Measurements from ENCODE around the gene ACAT1. TPM values are rescaled to one million over a fixed set of nuclear protein-coding genes. Genes with fewer than 3 reads are reported as not detected.

Gene ACAT1
- total and polyA plus RNA-seq, 2 of the 8 experiments (the other 6 are each of a cell fraction or from before 2014, with no cell fraction given), result 30.4 to 30.9 TPM

DNA sequence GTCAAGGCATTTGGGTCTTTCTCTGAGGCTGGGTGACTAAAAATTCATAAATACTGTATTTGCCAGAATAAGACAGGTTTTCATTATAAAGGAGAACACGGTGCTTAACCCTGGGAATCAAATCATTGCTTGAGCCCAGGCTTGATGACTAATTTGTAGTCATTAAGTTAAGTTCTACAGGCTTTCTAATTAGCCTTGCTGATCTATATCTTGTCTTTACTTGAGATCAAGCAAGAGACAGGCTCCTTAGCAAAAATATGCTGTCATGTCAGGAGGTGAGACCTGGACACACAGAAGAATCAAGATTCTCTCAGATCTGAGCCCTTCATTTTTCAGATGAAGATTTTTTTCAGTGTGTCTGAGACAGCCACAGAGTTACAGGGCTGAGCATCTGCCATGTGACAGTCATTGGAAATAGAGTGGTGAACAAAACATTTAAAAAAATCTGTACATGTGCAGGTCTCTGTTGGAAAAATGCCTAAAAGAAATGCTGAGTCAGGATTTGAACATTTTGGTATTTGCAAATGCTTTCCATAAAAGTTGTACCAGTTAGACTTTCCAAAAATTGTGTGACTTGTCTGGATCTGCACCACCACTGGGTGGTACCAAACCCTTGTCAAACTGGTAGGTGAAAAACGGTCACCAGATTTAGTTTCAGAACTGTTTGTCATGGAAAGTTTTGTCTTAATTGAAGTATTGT, 14.6 kb downstream of the ACAT1 start (continued):
- TF ChIP-seq, protein P1, sequence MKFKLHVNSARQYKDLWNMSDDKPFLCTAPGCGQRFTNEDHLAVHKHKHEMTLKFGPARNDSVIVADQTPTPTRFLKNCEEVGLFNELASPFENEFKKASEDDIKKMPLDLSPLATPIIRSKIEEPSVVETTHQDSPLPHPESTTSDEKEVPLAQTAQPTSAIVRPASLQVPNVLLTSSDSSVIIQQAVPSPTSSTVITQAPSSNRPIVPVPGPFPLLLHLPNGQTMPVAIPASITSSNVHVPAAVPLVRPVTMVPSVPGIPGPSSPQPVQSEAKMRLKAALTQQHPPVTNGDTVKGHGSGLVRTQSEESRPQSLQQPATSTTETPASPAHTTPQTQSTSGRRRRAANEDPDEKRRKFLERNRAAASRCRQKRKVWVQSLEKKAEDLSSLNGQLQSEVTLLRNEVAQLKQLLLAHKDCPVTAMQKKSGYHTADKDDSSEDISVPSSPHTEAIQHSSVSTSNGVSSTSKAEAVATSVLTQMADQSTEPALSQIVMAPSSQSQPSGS (IDR thresholded peaks at IDR 0.05; ENCODE audit: low read length), result no peak
- no peak for TF ChIP-seq EZH2 (IDR thresholded peaks at IDR 0.05; ENCODE audit: low read depth, low read length, severe bottlenecking)
- no peak for TF ChIP-seq YY1 (IDR thresholded peaks at IDR 0.05; ENCODE audit: low read depth, low read length)
- TF ChIP-seq GTF2F1 (IDR thresholded peaks at IDR 0.05; ENCODE audit: borderline replicate concordance, low read depth, low read length), result no peak
- TF ChIP-seq, protein P2, sequence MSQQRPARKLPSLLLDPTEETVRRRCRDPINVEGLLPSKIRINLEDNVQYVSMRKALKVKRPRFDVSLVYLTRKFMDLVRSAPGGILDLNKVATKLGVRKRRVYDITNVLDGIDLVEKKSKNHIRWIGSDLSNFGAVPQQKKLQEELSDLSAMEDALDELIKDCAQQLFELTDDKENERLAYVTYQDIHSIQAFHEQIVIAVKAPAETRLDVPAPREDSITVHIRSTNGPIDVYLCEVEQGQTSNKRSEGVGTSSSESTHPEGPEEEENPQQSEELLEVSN (IDR thresholded peaks at IDR 0.05), result no peak
- TF ChIP-seq MAFK (IDR thresholded peaks at IDR 0.05; ENCODE audit: low read depth, low read length), result peak; percentile 84
- TF ChIP-seq KDM5A (IDR thresholded peaks at IDR 0.05; ENCODE audit: low read length), result no peak

Data from H1 (cell line).